GF-D8 (cell line): ENCODE measurements around the gene GNAI1.

Source experiments
- DNase-seq: peaks from one replicate; lab custom pipeline; 2025; lab: John Stamatoyannopoulos, UW

Gene GNAI1

DNA sequence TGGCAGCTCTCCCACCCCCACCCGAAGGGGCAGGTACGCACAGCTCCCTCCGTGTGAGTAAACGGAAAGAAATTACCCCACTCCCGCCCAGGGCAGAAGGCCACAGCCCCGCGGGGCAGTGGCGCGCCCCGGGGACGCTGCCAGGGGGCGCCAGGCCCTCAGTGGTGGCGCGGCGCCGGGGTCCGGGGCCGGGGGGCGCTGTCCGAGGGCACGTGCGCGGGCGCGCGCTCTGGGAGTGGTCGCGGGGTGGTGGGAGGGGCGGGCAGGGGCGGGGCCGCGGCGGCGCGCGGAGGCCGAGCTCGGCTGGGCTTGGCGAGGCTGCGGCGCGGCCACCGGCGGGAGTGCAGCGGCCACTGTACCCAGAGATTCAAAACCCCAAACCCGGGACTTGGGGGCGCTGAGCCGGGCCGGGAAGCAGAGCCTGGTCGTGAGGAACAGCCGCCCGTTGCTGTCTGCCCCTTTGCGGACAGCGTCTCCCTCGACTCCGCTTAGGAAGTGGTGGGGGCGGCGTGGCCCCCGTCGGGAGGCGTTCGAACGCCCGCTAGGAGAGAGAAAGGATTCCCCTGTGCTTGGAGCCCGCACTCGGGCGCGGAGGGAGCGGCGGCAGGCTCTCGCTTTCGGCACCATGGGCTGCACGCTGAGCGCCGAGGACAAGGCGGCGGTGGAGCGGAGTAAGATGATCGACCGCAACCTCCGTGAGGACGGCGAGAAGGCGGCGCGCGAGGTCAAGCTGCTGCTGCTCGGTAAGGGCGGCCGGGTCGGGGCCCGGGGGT lies at the start of gene GNAI1:
TSS of gene GNAI1 (plus strand) at position 296 of the 773 bp plus-strand sequence. CDS start at position 626, 330 bp downstream.
- no peak for DNase-seq

DNA sequence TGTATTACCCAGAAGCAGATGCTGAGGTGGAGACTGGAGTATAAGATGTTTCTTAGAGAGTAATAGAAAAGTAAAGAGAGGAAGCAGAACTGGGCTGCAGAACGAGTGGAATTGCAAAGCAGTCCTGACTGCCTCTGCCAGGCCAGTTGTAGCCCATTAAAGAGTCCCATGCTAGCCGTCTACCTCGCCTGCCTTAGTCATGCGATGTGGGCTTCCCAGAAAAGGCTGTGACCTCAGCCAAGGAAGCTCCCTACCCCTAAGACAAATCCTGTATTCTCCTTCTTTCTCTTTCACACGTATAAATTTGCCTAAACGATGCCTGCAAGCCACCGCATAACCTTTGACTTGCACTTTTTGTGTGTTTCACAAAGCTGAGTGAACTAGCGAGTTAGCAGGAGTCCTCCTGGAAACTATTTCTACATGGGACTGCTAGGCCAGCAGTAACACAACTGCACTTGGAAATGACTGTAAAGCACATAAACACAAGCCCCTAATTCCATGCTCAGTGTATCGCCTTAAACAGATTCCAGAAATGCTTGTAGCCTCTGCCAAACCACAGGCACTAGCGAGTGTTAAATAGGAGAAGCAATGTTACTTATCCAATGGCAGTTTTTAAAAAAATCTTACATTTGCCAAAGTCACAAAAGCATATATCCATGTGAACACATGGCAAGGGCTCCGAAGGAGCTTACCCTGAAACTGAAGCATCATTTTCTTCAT lies 47.4 kb upstream of the GNAI1 start:
- no peak for DNase-seq

DNA sequence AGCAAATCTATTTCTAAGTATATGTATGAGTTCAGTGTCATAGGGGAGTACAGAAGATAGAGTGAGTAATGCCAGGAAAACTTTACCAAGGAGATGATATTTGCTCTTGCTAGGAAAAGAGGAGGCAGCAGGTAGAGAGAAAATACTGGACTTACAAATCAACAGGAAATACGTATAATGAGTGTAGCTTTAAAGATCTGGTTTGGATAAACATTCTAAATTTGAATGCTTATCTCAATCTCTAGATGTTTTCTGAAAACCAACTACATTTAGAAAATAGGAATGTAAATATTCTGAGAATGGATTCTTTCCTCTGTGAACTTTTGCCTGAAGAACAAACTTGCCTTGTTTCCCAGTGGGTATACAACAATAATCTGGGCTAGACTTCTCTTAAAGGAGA lies 46.9 kb upstream of the GNAI1 start:
- no peak for DNase-seq

DNA sequence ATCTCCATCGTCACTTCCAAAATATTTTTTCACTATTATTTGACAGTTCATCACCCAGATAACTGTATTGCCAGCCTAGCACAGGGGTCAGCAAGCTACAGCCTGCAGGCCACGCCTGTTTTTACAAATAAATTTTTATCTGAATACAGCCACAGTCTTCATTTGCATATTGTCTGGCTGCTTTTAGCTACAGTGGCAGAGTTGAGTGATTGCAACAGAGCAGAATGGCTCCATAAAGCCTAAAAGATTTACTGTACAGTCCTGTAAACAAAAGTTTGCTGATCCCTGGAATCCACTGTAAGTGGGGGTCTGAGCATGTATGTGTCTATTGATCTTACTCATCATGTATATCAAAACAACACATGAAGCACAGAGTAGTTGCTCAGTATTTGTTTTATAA lies 45.9 kb upstream of the GNAI1 start:
- no peak for DNase-seq

DNA sequence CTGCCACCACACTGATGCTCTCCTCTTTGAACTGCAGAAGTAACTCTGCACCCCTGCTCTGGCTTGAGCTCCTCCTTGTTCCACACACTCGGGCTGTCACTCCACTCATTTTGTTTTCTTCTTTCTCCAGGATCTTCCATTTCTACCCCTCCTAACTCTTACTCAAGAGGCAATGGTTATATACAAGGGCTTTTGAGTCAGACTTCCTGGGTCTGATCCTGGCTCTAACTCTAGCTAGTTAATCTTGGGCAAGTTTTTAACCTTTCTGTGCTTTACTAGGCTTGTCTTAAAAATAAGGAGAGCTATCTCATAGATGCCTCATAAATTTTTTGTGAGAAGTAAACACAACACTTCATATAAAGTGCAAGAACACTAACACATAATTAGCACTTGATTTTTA lies 45.3 kb upstream of the GNAI1 start:
- DNase-seq: no peak

DNA sequence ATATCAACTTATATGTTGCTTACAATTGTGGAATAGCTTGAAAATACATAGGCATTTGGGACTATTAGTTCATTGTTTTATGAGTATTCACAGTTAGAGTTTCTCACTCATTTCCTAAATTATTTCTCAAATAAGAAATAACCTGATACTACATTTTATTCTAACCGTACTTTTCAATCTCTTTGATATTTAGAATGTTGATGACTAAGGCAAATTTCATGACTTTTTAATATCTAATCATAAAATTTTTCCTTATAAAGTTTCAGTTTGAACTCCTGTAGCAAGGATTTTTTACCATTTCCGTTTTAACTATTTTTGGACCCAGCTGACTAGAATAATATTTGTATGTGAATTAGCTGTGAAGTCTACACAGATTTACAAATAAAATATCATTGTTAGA lies 41.3 kb upstream of the GNAI1 start:
- DNase-seq: no peak

DNA sequence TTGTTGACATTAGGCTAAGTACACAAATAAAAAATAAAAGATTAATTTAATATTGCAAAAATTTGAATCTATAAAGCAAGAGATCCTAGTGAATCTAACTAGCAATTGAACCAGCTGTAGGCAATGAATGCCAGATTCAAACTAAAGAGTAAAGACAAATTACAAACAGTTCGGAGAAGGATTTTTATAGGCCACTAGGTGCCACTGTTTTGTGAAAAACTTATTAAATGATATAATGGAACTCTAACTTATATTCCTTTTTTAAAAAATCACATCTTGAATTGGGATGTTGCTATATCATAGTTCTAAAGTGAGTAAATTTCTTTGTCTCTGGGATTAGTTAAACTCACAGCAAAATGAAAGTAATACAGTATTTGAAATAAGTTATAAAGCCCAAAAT lies 39.1 kb upstream of the GNAI1 start:
- no peak for DNase-seq

DNA sequence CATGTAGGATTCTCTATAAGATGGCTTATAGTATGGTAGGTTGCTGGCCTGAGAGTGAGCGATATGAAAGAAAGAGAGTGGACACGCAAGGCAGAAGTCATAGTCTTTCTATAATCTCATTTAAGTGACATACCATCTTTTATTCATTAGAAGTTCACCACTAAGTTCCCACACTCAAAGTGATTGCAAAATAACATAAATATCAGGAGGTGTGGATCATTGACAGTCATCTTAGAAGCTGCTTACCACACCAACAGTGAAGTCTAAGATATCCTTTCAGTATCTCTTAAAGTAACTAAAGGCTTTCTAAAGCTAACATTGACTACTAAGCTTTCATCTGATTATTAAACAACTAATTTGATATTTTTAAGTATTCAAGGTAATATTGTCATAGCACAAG lies 36.9 kb upstream of the GNAI1 start:
- no peak for DNase-seq

DNA sequence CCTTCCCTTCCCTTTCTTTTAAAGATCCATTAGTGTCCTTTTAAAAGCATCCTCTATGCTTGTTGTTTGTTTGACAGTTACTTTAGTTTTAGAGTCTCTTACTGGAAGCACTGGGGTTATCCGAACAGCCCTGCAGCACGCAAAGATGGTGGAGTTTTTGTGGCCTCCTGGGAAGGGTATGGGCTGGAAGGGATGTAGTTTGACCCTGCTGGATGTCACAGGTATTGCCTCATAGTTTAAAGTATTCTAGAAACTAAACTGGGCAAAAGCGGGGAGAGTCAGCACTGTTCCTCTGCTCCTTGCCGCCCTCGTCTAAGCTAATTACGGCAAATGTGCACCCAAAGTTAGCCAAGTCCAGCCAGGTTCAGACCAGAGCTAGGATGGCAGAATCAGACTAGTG lies 35.8 kb upstream of the GNAI1 start:
- DNase-seq: no peak

DNA sequence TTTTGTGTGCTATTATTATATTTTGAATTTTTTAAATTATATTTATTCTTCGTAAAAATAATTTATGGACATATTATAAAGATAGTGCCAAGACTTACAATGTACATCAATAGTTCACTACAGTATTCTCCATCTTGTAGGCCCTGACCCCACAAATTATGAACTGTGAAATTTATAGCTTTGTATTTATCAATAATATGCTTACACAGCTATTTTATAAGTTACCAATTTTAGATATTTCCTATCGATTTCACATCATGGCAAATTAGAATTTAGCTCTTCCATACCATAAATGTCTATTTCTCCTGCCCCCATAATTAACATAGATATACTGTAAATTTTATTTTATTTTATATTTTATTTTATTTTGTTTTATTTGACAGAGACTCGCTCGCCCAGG lies 34.4 kb upstream of the GNAI1 start:
- DNase-seq: no peak

DNA sequence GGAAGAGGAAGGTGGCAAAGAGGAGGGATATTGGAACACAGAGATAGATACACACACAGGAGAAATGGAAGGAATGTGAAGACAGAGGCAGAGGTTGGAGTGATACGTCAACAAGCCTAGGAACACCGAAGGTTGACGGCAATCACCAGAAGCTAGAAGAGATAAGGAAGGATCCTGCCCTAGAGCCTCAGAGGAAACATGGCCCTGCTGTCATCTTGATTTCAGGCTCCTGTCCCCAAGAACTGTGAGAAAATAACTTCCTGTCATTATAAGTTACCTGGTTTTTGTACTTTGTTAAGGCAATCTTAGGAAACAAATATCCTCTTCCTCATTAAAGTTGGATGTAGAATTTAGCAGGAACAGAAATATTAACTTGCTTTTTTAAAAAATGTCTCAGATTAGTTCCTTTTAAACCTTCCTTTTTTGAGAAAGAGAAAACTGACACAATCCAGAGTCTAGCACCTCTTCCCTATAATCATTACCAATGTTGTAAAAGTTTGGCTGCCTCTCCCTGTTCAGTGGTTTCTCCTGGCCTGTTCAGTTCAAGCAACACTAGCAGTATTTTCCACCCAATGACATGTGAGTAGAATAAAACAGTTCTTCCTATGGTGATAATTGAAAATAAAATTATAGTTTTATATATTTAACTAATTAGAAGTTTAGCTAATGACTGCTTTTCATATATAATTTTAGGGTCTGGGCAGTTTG lies 28.8 kb upstream of the GNAI1 start:
- no peak for DNase-seq

DNA sequence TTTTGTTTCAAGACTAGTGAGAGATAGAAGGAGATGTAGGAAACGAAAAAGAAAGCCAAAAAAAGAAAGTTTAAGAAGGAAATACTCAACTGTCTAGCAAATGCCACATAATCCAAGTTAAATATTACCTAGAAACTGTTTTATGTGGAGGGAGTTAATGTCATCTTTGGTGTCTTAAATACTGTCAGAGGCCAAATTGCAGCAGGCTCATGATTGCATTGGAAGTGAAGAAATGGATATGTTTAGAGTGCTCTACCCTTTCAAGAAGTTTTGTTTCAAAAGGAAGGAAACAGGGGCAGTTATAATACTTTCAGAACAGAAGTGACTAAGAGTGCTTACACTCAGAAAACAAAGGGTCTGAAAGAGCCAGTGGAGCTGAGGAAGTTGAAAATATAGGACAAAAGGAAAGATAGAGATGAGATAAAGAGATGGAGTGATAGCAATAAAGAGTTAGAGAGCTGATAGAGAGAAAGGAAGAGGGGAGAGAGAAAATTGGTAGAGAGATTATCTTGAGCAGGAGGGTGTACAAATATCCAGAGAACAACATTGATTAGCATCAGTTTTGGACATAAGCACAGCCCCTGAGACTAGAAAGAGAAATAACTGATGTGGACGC lies 28.0 kb upstream of the GNAI1 start:
- no peak for DNase-seq

DNA sequence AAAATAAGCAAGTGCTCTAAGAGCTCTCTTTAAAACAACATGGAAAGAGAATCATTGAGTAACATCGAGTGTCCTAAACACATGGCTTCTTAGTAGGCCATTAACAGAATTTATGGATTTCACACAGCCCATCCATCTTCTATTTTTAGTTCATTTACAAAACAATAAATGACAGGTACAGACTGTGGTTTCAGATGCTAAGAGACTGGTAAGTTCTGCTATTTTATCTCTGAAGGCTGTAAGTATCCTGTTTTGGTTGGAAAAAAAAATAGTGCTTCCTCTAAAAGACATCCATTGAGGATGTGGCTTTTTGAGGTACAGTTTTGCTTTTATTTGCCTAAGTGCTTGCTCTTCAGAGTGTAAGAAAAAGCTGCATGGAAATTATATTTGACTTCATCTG lies 27.4 kb upstream of the GNAI1 start:
- peak; percentile 27 for DNase-seq

DNA sequence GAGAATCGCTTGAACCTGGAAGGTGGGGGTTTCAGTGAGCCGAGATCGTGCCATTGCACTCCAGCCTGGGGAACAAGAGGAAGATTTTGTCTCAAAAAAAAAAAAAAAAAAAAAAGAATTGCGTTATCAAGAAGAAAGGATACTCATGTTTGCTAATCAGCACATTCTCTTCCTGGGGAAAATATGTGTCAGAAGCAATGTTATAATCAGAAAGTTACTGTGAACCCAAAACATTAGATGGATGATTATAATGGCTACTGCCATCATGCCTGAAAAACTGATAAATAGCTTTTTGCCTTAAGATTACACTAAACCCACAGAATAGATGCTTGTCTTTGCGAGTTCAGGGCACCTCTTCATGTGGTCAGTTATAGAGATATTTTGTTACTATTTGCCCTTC lies 24.3 kb upstream of the GNAI1 start:
- DNase-seq: no peak

DNA sequence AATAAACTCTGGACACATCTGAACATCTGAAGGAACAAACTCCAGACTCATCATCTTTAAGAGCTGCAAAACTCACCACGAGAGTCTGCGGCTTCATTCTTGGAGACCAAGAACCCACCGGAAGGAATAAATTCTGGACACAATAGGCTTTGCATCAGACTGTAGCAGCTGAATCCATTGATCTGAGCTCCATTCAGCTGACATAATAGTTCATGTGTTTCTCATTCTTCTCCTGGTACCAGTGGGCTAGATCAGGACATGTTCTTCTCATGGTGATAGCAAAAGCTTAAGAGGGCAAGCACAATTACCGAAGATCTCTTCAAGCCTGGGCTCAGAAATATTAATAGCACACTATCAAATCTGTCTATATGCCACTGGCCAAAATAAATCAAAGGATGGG lies 20.5 kb upstream of the GNAI1 start:
- DNase-seq: no peak

DNA sequence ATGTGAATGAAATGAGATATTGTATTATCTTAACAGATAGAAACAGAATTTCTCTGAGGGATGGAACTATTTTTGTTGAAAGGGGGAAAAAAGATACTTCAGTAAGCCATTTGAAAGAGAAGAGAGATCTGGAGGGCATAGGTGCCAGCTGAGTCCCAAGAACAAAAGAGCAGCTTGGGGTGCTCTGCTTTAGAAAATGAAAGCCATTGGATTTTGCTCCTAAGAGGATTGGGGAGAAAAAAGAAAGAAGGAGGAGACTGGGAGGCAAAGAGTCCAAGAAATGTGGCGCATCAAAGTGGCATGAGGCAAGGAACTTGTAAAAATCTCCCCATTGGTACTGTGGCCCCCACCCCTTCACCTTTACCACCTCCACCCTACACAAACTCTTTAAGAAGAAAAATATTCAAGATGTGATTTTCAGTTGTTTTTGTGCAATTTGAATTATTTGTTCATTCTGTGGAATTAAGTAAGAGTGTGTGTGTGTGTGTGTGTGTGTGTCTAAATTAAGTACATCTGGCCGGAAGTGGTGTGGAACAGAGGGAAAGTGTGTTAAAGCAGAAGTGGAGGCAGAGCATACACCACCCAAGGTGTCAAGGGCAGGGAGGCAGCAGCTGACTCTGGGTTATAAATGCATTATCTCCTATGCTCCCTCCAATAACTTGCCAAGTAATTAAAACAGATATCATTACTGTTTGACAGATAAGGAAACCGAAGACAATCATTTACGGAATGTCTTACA lies 9.9 kb upstream of the GNAI1 start:
- no peak for DNase-seq

DNA sequence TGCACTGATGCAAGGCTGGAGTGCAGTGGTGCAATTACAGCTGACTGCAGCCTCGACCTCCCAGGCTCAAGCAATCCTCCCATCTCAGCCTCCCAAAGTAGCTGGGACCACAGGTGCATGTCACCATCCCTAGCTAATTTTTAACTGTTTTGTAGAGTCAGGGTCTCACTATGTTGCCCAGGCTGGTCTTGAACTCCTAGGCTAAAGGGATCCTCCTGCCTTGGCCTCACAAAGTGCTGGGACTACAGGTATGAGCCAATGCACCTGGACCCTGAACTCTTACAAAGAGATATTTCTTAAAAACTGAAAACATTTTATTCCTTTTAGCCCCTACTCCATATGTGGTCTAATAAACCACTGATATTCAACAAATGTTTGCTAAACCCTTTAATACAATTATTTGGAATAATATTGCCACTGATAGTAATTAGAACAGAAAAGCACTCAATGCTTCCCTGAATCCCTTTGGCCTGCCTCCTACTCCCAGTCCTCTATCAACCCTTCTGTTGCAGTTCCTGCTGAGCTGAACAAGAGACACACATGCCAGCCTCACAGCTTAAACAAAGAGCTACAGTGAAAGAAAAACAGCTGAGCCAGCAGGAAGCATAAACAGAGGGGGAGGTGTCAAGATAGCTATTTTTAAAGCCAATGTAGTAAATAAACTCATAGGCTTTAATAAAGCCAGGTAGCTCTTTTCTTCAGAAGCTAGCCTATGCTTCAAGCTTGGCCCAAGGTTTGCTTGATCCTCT lies 7.0 kb upstream of the GNAI1 start:
- DNase-seq: no peak

DNA sequence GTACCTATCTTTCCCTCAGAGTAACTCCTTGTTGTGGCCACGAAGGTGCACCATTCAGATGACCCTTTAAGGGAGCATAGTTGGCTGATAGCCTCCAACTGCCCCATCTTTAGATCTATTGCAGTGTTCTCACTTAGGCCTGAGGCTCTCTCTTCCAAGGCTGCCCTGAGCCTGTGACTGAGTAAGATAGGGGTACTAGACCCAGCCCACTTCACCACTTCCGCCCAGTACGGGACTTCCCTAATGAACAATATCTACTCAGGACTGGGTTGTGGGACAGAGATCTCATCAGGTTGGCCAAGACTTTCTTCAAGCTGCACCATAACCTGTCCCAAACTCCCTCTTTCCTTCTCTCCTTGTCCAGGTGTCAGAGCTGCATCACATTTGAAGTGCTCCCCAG lies 5.7 kb upstream of the GNAI1 start:
- DNase-seq: no peak

DNA sequence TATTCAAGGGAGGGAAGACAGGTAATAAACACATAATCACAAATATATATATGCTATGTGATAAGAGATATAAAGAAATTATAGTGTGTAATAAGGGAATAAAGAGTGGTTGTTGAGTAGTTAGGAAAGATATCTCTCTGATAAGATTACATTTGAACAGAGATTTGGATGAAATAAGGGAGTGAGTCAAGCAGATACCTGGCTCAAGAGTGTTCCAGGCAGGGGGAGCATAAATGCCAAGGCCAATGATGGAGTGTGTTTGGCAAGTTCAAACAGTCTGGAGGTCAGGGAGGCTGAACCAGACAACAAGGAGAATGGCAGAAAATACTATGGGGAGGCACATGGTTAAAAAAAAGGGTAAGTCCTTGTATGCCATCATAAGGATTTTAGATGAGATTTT lies 4.8 kb upstream of the GNAI1 start:
- DNase-seq: no peak

DNA sequence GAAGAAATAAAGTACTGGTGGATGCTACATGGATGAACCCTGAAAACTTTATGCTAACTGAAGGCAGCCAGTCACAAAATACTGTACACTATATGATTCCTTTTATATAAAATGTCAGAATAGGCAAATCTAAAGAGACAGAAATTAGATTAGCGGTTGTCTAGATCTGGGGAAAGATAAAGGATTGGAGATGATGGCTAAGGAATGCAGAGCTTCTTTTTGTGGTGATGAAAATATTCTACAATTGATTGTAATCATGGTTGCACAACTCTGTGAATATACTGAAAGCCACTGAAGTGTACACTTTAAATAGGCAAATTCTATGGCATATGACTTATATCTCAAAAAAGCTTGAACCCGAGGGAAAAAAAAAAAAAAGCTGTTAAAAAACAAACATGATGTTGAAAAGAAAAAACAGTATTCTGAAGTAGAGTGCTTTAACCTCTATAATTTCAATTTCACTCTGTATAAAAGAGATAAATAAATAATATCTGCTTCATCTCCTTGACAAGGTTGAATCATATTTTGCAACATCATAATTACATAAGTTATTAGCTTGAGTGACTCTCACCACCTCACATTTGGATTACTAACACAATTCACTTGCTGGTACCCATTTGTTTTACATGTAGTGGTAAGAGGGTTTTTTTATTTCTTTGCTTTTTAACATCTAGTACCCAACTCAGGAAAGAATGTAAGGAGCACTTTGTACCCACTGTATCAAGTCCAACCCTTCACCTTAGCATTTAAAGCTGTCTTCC lies 2.8 kb upstream of the GNAI1 start:
- DNase-seq: no peak

DNA sequence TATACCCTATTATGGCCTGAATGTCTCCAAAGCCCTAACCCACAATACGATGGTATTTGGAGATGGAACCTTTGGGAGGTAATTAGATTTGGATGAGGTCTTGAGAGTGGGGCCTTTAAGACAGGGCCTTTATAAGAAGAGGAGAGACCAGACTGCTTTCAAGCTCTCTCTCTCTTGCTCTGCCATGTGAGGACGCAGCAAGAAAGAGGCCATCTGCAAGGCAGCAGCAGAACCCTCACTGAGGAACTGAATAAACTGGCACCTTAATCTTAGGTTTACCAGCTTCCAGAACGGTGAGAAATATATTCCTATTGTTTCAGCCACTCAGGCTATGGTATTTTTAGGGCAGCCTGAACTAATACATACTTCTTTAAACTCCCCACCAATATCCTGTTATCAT lies 2.0 kb upstream of the GNAI1 start:
- DNase-seq: no peak
